Stimulated activated CD8-positive, alpha-beta memory T cell treated with anti-CD3 and anti-CD28 coated beads, Interleukin-7, amount 100 ng/mL, for 4 hours (primary cell): ENCODE data around the gene SLC25A41.
"Not testable (repeated sequence)": the region's sequence is repeated elsewhere in the genome, so short reads cannot be mapped to it uniquely, and the experiment has no call there.

ENCODE experiments used
- DNase-seq, 2 donors: peaks; one replicate each; pipeline ENCODE4 v3.0.0-alpha.2; 2020; ENCODE audit warnings: low read depth in 2 of 2

The SLC25A41 gene

DNA sequence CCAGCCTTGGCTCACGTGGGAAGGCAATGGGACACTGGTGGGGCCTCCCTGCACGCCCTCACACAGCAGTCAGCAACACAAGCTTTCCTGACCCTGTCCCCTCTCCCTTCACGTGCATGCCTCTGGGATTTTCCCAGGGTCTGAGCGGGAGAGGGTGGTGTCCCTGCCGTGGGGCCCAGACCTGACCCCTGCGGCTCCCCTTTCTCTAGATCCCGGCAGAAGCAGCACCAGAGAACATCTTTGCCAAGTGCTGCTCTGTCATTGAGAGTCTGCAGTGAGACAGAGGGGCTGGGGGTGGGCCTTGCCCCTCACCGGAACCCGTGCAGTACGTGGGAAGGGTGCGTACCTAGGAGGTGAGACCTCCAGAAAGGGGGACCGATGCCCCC, 21.5 kb downstream of the SLC25A41 start:
- no peak for DNase-seq

GRCh38 chr19:6409346-6409745, 24.2 kb downstream of the SLC25A41 start:
- no peak for DNase-seq

- DNase-seq = no peak
These were observed 27.2 kb downstream of the SLC25A41 start for GRCh38 chr19:6406401-6406800.

GRCh38 chr19:6402837-6403608, 30.5 kb downstream of the SLC25A41 start:
- DNase-seq = no peak

DNA sequence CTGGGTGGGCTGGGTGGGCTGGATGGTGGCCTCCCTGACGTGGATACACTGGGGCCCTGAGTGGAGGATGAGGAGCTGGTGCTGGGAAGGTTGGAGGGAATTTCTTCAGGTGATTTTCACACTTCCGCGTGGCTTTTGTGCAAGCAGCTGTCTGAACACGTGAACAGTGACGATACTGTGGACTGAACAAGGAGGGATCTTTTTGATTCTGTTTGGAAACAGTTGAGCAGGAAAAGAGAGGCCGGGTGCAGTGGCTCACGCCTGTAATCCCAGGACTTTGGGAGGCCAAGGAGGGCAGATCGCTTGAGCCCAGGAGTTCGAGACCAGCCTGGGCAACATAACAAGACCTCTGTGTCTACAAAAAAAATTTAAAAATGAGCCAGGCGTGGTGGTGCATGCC, 31.5 kb downstream of the SLC25A41 start:
- no peak for DNase-seq

GRCh38 chr19:6400062-6400944, 33.3 kb downstream of the SLC25A41 start:
- DNase-seq = not testable (repeated sequence)

DNA sequence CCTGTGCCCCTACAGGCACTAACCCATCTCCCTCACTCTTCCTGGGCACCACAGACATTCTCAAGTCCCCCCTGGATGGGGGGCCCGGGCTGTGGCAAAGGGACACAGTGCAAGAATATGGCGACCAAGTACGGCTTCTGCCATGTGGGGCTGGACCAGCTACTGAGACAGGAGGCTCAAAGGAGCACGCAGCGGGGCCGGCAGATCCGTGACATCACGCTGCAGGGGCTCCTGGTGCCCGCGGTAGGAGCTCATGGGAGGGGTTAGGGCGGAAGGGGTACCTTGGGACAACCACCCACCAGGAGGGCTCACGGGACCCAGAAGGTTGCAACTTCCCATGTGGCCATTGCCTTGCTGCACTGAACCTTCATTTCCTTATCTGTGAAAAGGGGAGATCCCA, 37.3 kb downstream of the SLC25A41 start:
- DNase-seq = no peak

GRCh38 chr19:6394831-6395230, 38.7 kb downstream of the SLC25A41 start:
- DNase-seq = no peak

- DNase-seq = peak in 1 of 2 donors; percentile 60
These were observed 39.6 kb downstream of the SLC25A41 start for GRCh38 chr19:6393983-6394412.

DNA sequence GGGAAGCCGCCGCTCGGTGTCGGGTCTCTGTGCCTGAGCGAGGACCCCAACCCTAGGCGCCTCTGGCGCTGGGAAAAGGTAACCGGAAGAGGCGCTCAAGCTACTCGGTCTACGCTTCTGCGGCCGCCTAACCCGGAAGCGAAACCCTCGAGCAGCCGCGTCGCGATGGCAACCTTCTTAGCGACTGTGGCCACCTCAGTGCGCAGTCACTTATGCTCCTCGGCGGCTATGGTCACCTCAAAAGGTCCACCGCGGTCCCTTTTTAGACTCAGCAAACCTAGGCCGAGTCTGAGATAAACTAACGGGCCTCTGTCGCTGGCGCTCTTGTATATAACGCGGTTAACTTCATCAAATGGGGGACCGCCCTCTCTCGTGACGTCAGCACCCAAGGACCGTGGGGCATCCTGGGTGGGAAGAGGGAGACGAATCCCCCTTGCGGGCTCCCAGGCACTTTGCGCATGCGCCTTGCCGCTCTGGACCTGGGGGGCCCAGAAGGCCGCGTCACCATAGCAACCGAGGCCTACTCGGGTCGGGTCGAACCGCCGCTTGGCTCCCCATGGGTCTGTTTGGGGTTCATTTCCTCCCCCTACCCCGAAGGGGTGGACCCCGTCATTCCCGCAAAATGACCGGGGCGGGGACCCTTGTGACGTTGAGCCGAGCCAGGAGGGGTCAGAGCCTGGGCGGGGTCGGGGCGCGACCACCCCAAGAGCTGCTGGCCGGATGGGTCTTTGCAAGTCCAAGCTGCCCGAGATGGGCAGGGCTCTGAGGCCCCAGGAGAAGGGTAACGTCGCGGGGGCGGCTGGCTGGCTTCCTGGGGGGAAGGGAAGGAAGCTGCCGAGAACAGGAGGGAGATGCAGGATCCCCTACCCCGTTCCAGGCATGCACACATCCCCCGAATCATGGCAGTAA, 40.2 kb downstream of the SLC25A41 start, which contains the start of gene GTF2F1:
Gene GTF2F1, minus strand, starts transcription at position 91 of the 909 bp plus-strand sequence. CDS start 169 bp downstream, outside the sequence.
- DNase-seq = peak; percentile 89 to 91

DNA sequence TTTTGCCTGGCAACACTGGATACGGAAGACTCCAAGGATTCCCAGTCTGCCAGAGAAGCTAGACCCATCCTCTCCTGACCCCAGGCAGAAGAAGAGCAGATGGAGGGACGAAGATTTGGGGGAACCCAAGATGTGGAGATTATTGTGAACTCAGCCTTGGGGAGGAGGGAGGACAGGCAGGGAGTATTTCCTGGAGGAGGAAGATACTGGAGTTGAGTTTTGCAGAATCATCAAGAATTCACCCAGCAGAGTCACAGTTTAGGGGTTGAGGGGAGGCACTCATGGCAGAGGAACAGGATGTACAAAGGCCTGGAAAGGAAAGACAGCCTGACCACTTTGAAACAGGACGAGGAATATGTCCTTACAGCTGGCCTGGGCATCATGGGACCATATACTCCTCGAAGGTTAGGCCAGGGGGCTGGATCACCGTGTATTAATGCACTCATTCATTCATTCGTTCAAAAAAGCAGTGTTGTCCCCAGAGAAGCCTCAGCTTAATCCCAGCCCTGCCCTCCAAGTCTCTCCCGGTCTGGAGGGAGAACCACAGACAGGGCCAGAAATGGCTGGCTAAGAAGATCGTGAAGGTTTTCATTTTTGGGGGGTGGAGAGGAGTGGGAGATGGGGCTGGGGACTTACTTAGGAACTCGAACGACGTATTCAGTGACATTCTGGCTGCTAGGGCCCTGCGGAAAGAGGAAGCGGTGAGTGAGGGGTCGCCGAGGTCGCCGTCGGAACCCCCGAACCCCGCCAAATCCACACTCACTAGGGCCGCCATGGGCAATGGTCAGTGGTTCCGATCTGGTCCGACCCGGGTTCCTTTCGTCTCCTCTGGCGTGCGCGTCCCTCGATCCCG, 41.1 kb downstream of the SLC25A41 start:
- no peak for DNase-seq

DNA sequence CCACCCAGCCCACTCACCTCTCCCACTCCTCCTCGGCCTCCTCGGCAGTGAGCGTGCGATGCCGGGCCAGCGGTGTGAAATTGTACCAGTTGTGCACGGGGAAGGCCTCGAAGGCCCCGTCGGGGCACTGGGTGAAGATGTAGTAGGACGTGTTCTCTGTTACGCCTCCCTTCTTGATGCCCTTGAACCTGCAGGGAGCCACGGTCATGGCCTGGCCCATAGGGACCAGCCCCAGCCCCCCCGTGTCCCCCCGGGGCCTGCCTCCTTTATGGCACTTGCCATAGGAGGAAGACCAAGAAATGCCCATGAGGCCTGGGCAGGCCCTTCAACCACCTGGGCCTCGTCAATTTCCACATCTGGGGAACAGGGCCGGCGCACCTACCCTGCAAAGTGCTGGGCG, 46.2 kb downstream of the SLC25A41 start:
- DNase-seq = no peak

GRCh38 chr19:6384381-6384780, 49.2 kb downstream of the SLC25A41 start:
- DNase-seq = no peak

DNA sequence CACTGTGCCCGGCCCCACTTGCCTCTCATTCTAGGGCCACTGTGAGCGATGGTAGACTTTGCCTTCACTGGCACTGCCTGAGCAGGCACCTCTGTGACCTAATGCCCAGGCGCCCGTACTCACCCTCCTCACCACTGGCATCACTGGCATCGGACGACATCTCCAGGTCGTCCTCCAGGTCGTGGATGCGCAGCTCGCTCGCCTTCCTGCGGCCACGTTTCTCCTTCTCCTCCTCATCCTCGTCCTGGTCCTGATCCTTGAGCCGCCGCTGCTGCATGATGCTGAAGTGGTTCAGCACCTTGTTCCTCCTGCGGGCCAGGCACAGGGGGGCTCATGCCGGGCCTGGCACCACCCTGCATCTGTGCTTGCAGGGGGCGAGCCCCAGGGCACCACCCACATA, 50.4 kb downstream of the SLC25A41 start:
- DNase-seq = no peak

DNA sequence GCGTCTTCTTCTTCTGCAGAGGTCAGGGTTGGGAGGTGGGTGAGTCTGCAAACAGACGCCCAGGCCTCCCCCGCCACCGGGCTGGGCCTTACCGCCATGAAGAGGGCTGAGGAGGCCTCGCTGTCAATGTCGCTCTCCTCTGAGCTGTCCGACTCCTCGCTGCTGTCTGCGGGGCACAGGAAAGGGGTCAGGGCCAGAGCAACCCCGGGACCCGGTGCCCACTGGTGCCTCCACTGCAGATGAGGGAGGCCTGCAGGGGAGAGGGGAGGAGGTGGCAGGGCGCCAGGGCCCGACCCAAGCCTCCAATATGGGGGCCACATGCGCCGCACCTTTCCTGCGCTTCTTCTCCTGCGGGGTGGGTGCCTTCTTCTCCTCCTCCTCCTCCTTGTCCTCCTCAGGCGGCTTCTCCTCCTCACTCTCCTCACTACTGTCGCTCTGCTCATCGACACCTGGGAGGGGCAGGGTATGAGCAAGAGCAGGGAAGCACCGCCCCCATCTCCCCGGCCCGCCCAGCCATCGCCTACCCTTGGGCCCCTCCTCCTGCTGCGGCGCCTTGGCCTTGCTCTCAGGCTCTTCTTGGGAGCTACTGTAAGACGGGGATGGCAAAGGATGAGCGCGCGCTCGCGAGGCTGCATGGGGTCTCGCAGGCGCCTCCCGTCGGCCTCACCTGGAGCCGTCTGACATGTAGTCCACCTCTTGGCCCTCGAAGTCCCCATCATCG, 52.4 kb downstream of the SLC25A41 start:
- DNase-seq = no peak

DNA sequence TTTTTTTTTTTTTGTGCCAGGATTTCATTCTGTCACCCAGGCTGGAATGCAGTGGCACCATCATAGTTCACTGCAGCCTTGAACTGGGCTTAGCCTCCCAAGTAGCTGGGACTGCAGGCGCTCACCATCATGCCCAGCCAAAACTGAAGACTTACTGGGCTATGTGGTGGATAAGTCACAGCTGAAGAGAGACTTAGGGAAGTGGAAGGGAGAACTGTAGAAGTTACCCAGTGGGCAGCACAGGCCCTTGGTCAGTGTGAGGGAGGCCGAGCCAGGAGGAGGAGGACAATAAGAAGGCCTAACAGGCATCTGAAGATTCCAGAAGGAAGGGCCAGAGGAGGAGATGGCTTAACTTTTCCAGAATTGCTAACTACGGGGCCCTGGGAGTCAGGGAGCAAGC, 53.8 kb downstream of the SLC25A41 start:
- DNase-seq = no peak

- no peak for DNase-seq
These were observed 55.1 kb downstream of the SLC25A41 start for GRCh38 chr19:6378486-6378885.

GRCh38 chr19:6378041-6378440, 55.5 kb downstream of the SLC25A41 start:
- no peak for DNase-seq

DNA sequence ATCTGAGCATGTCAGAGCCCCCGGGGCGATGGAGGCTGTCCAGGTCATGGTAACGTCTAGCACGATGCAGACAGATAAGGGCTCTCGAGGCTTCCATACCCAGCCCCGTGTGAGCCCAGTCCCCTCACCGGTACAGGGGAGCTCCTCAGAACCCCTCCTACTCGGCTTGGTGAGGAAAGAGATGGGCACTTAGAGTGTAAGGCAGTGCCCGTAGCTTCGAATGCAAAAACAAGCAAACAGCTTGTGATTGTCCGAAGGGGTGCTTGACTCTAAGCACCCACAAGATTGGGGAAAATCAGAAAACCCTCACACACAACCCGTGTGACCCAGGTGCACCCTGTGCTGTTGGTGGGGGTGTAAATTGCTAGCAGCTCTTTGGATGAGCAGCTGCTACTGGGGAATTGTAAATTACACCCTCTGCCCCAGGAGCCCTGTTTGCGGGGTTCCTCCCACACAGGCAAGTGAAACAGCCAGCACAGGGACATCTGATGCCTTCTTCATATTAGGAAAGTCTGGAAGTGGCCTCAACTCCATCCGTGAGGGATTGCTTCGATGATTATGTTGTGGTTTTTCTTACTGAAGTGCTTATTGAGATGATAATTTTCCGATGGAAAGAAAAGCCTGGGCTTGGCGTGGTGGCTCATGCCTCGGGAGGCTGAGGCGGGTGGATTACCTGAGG, 56.9 kb downstream of the SLC25A41 start:
- DNase-seq = no peak
